Mesenchymal stem cell (in vitro differentiated cells and primary cell): ENCODE results near the gene FXYD6.
A peak's percentile ranks its signal among the peaks of the same experiment; 100 is the strongest.

Experiments
- DNase-seq: peaks from one replicate; pipeline ENCODE4 v3.0.0-alpha.2; 2013
- H2AFZ ChIP-seq: one replicate; pipeline ENCODE4 v1.6.1; 2013; ENCODE audit warnings: low read depth, mild to moderate bottlenecking, control low read depth, inconsistent platforms, low read length, moderate library complexity
- H2AK5ac ChIP-seq: 2 replicates; pipeline ENCODE4 v1.6.1; 2013; ENCODE audit warnings: low read length, moderate library complexity, mild to moderate bottlenecking, inconsistent platforms; ENCODE audit not compliant: severe bottlenecking
- H2BK120ac ChIP-seq: one replicate; pipeline ENCODE4 v1.6.1; 2013; ENCODE audit warnings: low read depth, mild to moderate bottlenecking, inconsistent platforms, low read length, moderate library complexity
- H2BK12ac ChIP-seq, 2 experiments: one replicate each; pipeline ENCODE4 v1.6.1; 2013; ENCODE audit warnings: inconsistent platforms in 2 of 2, low read length in 2 of 2, mild to moderate bottlenecking in 2 of 2, moderate library complexity in 2 of 2, control low read depth in 1 of 2
- H2BK15ac ChIP-seq: one replicate; pipeline ENCODE4 v1.6.1; 2013; ENCODE audit warnings: mild to moderate bottlenecking, low read depth, inconsistent platforms; ENCODE audit not compliant: poor library complexity, severe bottlenecking
- H2BK5ac ChIP-seq: 2 replicates; pipeline ENCODE4 v1.6.1; 2013; ENCODE audit warnings: low read depth, mild to moderate bottlenecking, low read length, control low read depth, inconsistent platforms; ENCODE audit not compliant: poor library complexity, severe bottlenecking
- H3K14ac ChIP-seq, 2 experiments: one replicate each; pipeline ENCODE4 v1.6.1; 2013; ENCODE audit warnings: inconsistent platforms in 2 of 2, low read length in 2 of 2, control low read depth in 1 of 2, mild to moderate bottlenecking in 1 of 2, moderate library complexity in 1 of 2
- H3K18ac ChIP-seq, 2 experiments: one replicate each; pipeline ENCODE4 v1.6.1; 2013; ENCODE audit warnings: inconsistent platforms in 2 of 2, low read length in 2 of 2, control low read depth in 1 of 2, low read depth in 1 of 2, mild to moderate bottlenecking in 1 of 2
- H3K23ac ChIP-seq, 2 experiments: one replicate each; pipeline ENCODE4 v1.6.1; 2013; ENCODE audit warnings: inconsistent platforms in 2 of 2, low read length in 2 of 2, mild to moderate bottlenecking in 2 of 2, moderate library complexity in 2 of 2, control low read depth in 1 of 2
- H3K27ac ChIP-seq: 2 replicates; pipeline ENCODE4 v1.5.1; 2013; ENCODE audit warnings: mild to moderate bottlenecking, moderate library complexity, low read length, control low read depth, inconsistent platforms; ENCODE audit not compliant: poor library complexity, severe bottlenecking
- H3K27me3 ChIP-seq, 2 experiments: 2 replicates each; pipeline versions ENCODE4 v1.6.1 to v1.7.0; 2013; ENCODE audit warnings: low read length in 2 of 2, mild to moderate bottlenecking in 2 of 2, moderate library complexity in 2 of 2, control low read depth in 1 of 2, inconsistent platforms in 1 of 2; ENCODE audit not compliant: control insufficient read depth in 1 of 2, insufficient read depth in 1 of 2
- H3K36me3 ChIP-seq, 2 experiments: 2 replicates each; pipeline versions ENCODE4 v1.6.1 to v1.7.0; 2013; ENCODE audit warnings: low read length in 2 of 2, control low read depth in 1 of 2, inconsistent platforms in 1 of 2, low read depth in 1 of 2, mild to moderate bottlenecking in 1 of 2; ENCODE audit not compliant: insufficient read depth in 2 of 2, control insufficient read depth in 1 of 2
- H3K4ac ChIP-seq, 2 experiments: one replicate each; pipeline ENCODE4 v1.6.1; 2013; ENCODE audit warnings: inconsistent platforms in 2 of 2, low read length in 2 of 2, mild to moderate bottlenecking in 2 of 2, moderate library complexity in 2 of 2, control low read depth in 1 of 2, low read depth in 1 of 2
- H3K4me1 ChIP-seq: 2 replicates; pipeline ENCODE4 v1.6.1; 2013; ENCODE audit warnings: low read depth, low read length, control low read depth; ENCODE audit not compliant: control insufficient read depth, insufficient read depth
- H3K4me2 ChIP-seq: 2 replicates; pipeline ENCODE4 v1.6.1; 2013; ENCODE audit warnings: low read length, mild to moderate bottlenecking, inconsistent platforms; ENCODE audit not compliant: poor library complexity, severe bottlenecking
- H3K4me3 ChIP-seq, 2 experiments: 2 replicates each; pipeline versions ENCODE4 v1.5.1 to v1.7.0; 2013; ENCODE audit warnings: low read length in 2 of 2, mild to moderate bottlenecking in 2 of 2, control low read depth in 1 of 2, low read depth in 1 of 2; ENCODE audit not compliant: insufficient read depth in 1 of 2
- H3K79me1 ChIP-seq: replicated peaks from 2 replicates; pipeline ENCODE4 v1.6.1; 2013; ENCODE audit warnings: mild to moderate bottlenecking, control low read depth, low read length, inconsistent platforms; ENCODE audit not compliant: poor library complexity, severe bottlenecking
- H3K9ac ChIP-seq: 2 replicates; pipeline ENCODE4 v1.7.0; 2013; ENCODE audit warnings: mild to moderate bottlenecking, low read length, moderate library complexity
- H3K9me3 ChIP-seq: 2 replicates; pipeline ENCODE4 v1.7.0; 2013; ENCODE audit warnings: mild to moderate bottlenecking, low read length; ENCODE audit not compliant: control insufficient read depth
- H4K8ac ChIP-seq: one replicate; pipeline ENCODE4 v1.6.1; 2013; ENCODE audit warnings: inconsistent platforms, mild to moderate bottlenecking, low read length, moderate library complexity
- H4K91ac ChIP-seq: one replicate; pipeline ENCODE4 v1.6.1; 2013; ENCODE audit warnings: mild to moderate bottlenecking, low read length, inconsistent platforms
- WGBS: methylation state at CpG from one replicate; pipeline ENCODE4 v1.1.7; 2013; ENCODE audit warnings: mixed read lengths; 5-methylcytosine and 5-hydroxymethylcytosine counted together

FXYD6 gene

GRCh38 chr11:117807482-117808327 lies 68.8 kb downstream of the FXYD6 start:
- H4K8ac ChIP-seq: no peak overlapping the region
- no peak overlapping the region for H3K14ac ChIP-seq
- H3K4me3 ChIP-seq: no peak overlapping the region
- H2AFZ ChIP-seq: no peak overlapping the region
- H2BK12ac ChIP-seq: no peak overlapping the region
- H3K27me3 ChIP-seq: peaks cover 0 to 49% of the 10 kb centered on the region in 2 experiments
- no peak overlapping the region for H3K23ac ChIP-seq
- H3K4me1 ChIP-seq: peaks cover 14% of the 10 kb centered on the region
- peak; percentile 65 for DNase-seq
- no peak overlapping the region for H4K91ac ChIP-seq
- no peak overlapping the region for H2BK5ac ChIP-seq
- peak overlapping the region; percentile 31 for H2AK5ac ChIP-seq
- H3K18ac ChIP-seq: no peak overlapping the region
- WGBS: 64% methylated on average over 22 of the region's 22 CpGs
- H3K27ac ChIP-seq: no peak overlapping the region
- H3K4me2 ChIP-seq: no peak overlapping the region
- no peaks in the 10 kb centered on the region for H3K9me3 ChIP-seq
- H3K9ac ChIP-seq: no peak overlapping the region
- no peak overlapping the region for H3K4ac ChIP-seq
- H2BK120ac ChIP-seq: no peak overlapping the region
- H2BK15ac ChIP-seq: no peak overlapping the region
- H3K36me3 ChIP-seq: peaks cover 0 to 19% of the 10 kb centered on the region in 2 experiments
- peaks cover 28% of the 10 kb centered on the region for H3K79me1 ChIP-seq

- Histone ChIP-seq H2BK12ac (no peak overlapping the region), H3K4me1 (peaks cover 14% of the 10 kb centered on the region), H2BK120ac (no peak overlapping the region), H3K9me3 (no peaks in the 10 kb centered on the region), H2AK5ac (peak overlapping the region; percentile 21), H3K14ac (no peak overlapping the region), H3K27me3 (peaks cover 0 to 57% of the 10 kb centered on the region in 2 experiments), H4K91ac (no peak overlapping the region), H3K18ac (no peak overlapping the region), H2BK5ac (no peak overlapping the region), H3K36me3 (peaks cover 0 to 23% of the 10 kb centered on the region in 2 experiments), H4K8ac (no peak overlapping the region), H3K4ac (no peak overlapping the region), H3K4me2 (no peak overlapping the region), H3K79me1 (peaks cover 31% of the 10 kb centered on the region), H3K9ac (no peak overlapping the region), H2AFZ (no peak overlapping the region), H3K27ac (no peak overlapping the region), H3K23ac (no peak overlapping the region), H3K4me3 (no peak overlapping the region), H2BK15ac (no peak overlapping the region)
- 83% methylated on average over 5 of the region's 5 CpGs for WGBS
- no peak for DNase-seq
Observed at GRCh38 chr11:117806846-117807245, 69.6 kb downstream of the FXYD6 start.

GRCh38 chr11:117805045-117805444 lies 71.4 kb downstream of the FXYD6 start:
- no peak overlapping the region for H3K14ac ChIP-seq
- no peak overlapping the region for H3K23ac ChIP-seq
- no peak overlapping the region for H2BK15ac ChIP-seq
- H3K4me3 ChIP-seq: no peak overlapping the region
- WGBS: 60% methylated on average over 1 of the region's 1 CpG
- H4K8ac ChIP-seq: no peak overlapping the region
- peaks cover 14% of the 10 kb centered on the region for H3K4me1 ChIP-seq
- no peaks in the 10 kb centered on the region for H3K9me3 ChIP-seq
- H3K4me2 ChIP-seq: no peak overlapping the region
- peaks cover 0 to 26% of the 10 kb centered on the region in 2 experiments for H3K36me3 ChIP-seq
- H2AFZ ChIP-seq: no peak overlapping the region
- H2BK120ac ChIP-seq: no peak overlapping the region
- no peak overlapping the region for H3K18ac ChIP-seq
- H3K4ac ChIP-seq: no peak overlapping the region
- no peak for DNase-seq
- H3K9ac ChIP-seq: no peak overlapping the region
- no peak overlapping the region for H2AK5ac ChIP-seq
- no peak overlapping the region for H3K27ac ChIP-seq
- H2BK12ac ChIP-seq: no peak overlapping the region
- peaks cover 31% of the 10 kb centered on the region for H3K79me1 ChIP-seq
- no peak overlapping the region for H4K91ac ChIP-seq
- H2BK5ac ChIP-seq: no peak overlapping the region
- H3K27me3 ChIP-seq: peaks cover 0 to 73% of the 10 kb centered on the region in 2 experiments

GRCh38 chr11:117803896-117804295 lies 72.6 kb downstream of the FXYD6 start:
- H3K14ac ChIP-seq: no peak overlapping the region
- no peak overlapping the region for H2BK5ac ChIP-seq
- no peaks in the 10 kb centered on the region for H3K9me3 ChIP-seq
- H2BK15ac ChIP-seq: no peak overlapping the region
- H3K18ac ChIP-seq: no peak overlapping the region
- H3K23ac ChIP-seq: no peak overlapping the region
- 95% methylated on average over 8 of the region's 8 CpGs for WGBS
- peaks cover 31% of the 10 kb centered on the region for H3K79me1 ChIP-seq
- no peak overlapping the region for H3K27ac ChIP-seq
- no peak for DNase-seq
- H4K8ac ChIP-seq: no peak overlapping the region
- no peak overlapping the region for H3K4me3 ChIP-seq
- no peak overlapping the region for H2AFZ ChIP-seq
- peaks cover 0 to 74% of the 10 kb centered on the region in 2 experiments for H3K27me3 ChIP-seq
- peaks cover 0 to 26% of the 10 kb centered on the region in 2 experiments for H3K36me3 ChIP-seq
- peaks cover 6% of the 10 kb centered on the region for H3K4me1 ChIP-seq
- no peak overlapping the region for H3K4ac ChIP-seq
- H3K4me2 ChIP-seq: no peak overlapping the region
- H4K91ac ChIP-seq: no peak overlapping the region
- no peak overlapping the region for H3K9ac ChIP-seq
- no peak overlapping the region for H2AK5ac ChIP-seq
- H2BK12ac ChIP-seq: no peak overlapping the region
- no peak overlapping the region for H2BK120ac ChIP-seq
